Measurements from ENCODE around the gene KLK11. TPM values are rescaled to one million over a fixed set of nuclear protein-coding genes. Genes with fewer than 3 reads are reported as not detected.
A peak's percentile ranks its signal among the peaks of the same experiment; 100 is the strongest.

The KLK11 gene
- total and polyA plus RNA-seq, 2 of the 8 experiments (the other 6 are each of a cell fraction or from before 2014, with no cell fraction given): 0.45 TPM; not detected in 1

DNA sequence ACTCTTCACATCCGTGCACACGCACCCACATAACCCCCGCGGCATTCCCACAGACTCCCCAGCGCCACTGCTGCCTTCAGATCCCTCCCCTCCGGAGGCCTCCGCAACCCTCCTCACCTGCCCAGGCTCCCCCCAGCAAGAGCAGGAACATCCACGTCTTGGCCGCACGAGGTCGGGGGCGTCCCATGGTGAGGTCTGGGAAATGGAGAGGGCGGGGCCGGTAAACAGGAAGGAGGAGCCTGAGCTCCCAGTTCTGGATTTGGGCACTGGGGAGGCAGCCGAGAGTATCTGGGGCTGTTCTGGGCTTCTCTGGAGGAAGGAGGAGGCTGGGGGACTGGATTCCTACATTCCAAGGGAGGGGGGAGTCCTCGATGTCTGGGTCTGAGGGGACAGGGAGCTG lies 25.4 kb downstream of the KLK11 start (continued):
- TF ChIP-seq TEAD4 (IDR thresholded peaks at IDR 0.05; ENCODE audit: low read depth, low read length) (peak; percentile 65; the same call in 1 of the 2 replicates), POLR2AphosphoS5 (IDR thresholded peaks at IDR 0.05; ENCODE audit: low read depth, low read length) (no peak)
- TF ChIP-seq, protein P1, sequence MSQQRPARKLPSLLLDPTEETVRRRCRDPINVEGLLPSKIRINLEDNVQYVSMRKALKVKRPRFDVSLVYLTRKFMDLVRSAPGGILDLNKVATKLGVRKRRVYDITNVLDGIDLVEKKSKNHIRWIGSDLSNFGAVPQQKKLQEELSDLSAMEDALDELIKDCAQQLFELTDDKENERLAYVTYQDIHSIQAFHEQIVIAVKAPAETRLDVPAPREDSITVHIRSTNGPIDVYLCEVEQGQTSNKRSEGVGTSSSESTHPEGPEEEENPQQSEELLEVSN (IDR thresholded peaks at IDR 0.05): peak; percentile 76

Measured in H1 (cell line).